HG02763 (cell line): ENCODE data around the gene DYNC1LI1.
A peak's percentile ranks its signal among the peaks of the same experiment; 100 is the strongest.
"Not testable (repeated sequence)": the region's sequence is repeated elsewhere in the genome, so short reads cannot be mapped to it uniquely, and the experiment has no call there.

ENCODE experiments used
- ATAC-seq: cut with Tn5 transposase; IDR thresholded peaks from one replicate; pipeline ENCODE4 v1.9.1; 2021; ENCODE audit warnings: mild to moderate bottlenecking, moderate library complexity; ENCODE audit not compliant: unreplicated experiment

DYNC1LI1 gene

GRCh38 chr3:32584660-32585059 is 14.0 kb upstream of the DYNC1LI1 start:
- ATAC-seq: no peak

- no peak for ATAC-seq
Measured at GRCh38 chr3:32583708-32584107, 13.1 kb upstream of the DYNC1LI1 start.

- not testable (repeated sequence) for ATAC-seq
Measured at GRCh38 chr3:32578669-32579068, 8.0 kb upstream of the DYNC1LI1 start.

GRCh38 chr3:32577581-32578556 is 7.2 kb upstream of the DYNC1LI1 start:
- peak; percentile 91 for ATAC-seq

GRCh38 chr3:32577174-32577573 is 6.5 kb upstream of the DYNC1LI1 start:
- ATAC-seq: no peak

GRCh38 chr3:32575451-32576113 is 4.9 kb upstream of the DYNC1LI1 start:
- no peak for ATAC-seq

DNA sequence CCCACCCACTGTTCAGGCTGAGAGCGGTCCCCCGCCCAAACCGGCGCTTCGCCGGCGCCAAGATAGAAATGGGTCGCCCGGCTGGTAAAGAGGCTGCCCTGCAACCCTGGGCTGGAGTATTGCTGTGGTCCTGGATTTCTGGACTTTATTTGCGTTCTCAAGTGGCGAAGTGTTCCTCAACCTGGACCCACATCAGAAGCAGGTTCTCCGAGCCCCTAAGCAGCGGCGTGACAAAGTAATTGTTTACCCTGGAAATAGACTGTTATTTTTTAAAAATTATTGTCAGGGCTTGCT is 481 bp upstream of the DYNC1LI1 start:
- peak; percentile 27 for ATAC-seq

GRCh38 chr3:32569540-32570420 is 878 bp downstream of the DYNC1LI1 start:
- ATAC-seq: peak; percentile 44

DNA sequence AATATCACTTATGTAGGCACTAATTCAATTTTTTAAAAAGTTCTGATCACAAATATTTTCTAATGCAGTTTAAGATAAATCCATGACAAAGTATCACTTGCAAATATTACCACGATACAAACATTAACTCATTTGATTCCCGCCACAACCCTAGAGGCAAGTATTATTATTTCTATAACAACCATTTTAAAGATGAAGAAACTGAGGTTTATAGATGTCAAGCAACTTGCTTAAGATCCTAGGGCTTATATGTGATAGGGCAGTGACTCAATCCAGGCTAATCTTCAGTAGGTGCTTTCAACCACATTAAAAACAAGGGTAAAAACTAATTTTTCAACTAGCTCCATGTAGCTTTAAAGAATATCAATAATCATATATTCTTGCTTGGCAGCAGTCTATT is 1.7 kb downstream of the DYNC1LI1 start:
- ATAC-seq: no peak

DNA sequence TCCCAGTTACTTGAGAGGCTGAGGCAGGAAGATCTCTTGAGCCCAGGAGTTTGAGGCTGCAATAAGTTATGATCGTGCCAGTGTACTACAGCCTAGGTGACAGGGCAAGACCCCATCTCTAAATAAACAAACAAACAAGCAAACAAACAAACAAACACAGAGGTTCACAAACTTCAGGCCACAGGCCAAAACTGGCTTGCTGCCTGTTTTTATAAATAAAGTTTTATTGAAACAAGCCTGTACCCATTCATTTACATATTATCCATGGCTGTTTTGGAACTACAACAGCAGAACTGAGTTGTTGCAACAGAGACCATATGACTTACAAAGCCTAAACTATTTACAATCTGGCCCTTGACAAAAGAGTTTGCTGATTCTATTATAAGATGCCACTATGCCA is 6.5 kb downstream of the DYNC1LI1 start:
- ATAC-seq: no peak

- no peak for ATAC-seq
Measured at GRCh38 chr3:32562640-32563039, 8.0 kb downstream of the DYNC1LI1 start.

GRCh38 chr3:32557640-32558352 is 12.9 kb downstream of the DYNC1LI1 start:
- no peak for ATAC-seq

GRCh38 chr3:32556332-32556731 is 14.3 kb downstream of the DYNC1LI1 start:
- no peak for ATAC-seq

- no peak for ATAC-seq
Measured at GRCh38 chr3:32553973-32554372, 16.7 kb downstream of the DYNC1LI1 start.

- no peak for ATAC-seq
Measured at GRCh38 chr3:32553459-32553858, 17.2 kb downstream of the DYNC1LI1 start.

DNA sequence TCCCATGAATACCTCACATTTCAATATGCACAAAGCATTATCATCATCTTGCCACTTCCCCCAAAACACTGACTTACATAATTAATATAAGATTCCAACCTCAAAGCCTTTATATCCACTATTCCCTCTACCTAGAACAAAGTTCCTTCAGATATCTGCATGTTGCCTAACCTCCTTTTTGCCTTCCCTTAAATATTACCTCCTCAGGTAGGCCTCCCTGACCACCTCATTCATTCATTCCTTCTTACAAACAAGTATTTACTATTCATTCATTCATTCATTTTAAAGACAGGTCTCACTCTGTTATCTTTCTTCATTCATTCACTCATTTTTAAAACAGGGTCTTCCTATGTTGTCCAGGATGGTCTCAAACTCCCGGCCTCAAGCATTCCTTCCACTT is 18.6 kb downstream of the DYNC1LI1 start:
- ATAC-seq: no peak

GRCh38 chr3:32551496-32551895 is 19.2 kb downstream of the DYNC1LI1 start:
- ATAC-seq: no peak

DNA sequence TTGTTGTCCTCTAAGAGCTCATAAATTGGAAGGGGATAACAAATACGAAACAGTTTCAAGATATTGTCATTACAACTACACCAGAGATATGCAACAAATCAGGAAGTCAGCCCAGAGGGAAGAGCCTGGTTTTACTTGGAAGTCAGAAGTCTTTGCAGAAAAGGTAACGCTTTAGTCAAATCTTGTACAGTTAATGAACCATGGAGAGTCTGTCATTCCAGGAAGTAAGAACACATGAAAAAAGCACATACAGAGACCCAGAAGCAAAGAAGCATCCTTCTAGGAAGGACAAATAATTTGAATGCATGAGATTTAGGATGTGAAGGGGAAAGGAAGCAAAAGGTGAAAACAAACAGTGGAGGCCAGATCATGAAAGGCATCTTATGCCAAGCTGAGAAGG is 19.6 kb downstream of the DYNC1LI1 start:
- no peak for ATAC-seq

- ATAC-seq: no peak
Measured at GRCh38 chr3:32545305-32545704, 25.4 kb downstream of the DYNC1LI1 start.

GRCh38 chr3:32544894-32545293 is 25.8 kb downstream of the DYNC1LI1 start:
- ATAC-seq: no peak

GRCh38 chr3:32542807-32543206 is 27.9 kb downstream of the DYNC1LI1 start:
- ATAC-seq: no peak
